NCI-H2227 (cell line): ENCODE data around the gene KNTC1.
"Not testable (repeated sequence)": the region's sequence is repeated elsewhere in the genome, so short reads cannot be mapped to it uniquely, and the experiment has no call there.

Source experiments
- DNase-seq: peaks from one replicate; lab custom pipeline; 2025; ENCODE audit not compliant: unreplicated experiment; lab: John Stamatoyannopoulos, UW

Gene KNTC1

GRCh38 chr12:122643207-122643805, 116.3 kb downstream of the KNTC1 start:
- no peak for DNase-seq

DNA sequence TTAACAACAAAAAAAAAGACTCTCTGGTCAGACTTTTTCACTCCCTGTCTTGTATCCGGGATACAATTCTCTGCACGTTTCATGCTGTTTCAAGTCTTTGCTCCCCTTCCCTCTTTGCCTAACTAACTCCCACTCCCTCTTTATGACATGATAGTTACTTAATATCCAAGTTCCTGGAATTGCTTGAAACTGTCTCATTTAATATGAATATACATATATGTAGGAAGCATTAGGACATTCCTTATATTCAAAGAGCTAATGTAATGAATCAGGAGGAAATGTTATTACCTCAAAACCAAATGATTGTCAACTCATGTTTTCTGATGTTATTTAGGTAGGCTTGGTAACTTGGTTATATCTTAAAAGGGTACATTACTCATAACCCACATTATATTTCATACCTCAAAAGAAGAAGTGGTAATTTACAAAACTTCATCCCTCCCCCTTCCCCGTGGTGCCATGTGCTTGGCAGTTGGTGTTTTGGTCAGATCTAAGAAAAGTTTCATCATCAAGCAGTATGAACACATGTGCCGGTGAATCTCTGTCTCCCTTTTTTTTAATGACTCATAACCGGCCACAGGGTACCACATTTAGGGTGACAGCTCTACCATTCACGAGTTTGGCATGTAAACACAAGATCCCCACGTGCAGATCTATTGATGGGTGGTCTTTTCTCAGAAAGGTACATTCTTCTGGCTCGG, 119.6 kb downstream of the KNTC1 start:
- no peak for DNase-seq

DNA sequence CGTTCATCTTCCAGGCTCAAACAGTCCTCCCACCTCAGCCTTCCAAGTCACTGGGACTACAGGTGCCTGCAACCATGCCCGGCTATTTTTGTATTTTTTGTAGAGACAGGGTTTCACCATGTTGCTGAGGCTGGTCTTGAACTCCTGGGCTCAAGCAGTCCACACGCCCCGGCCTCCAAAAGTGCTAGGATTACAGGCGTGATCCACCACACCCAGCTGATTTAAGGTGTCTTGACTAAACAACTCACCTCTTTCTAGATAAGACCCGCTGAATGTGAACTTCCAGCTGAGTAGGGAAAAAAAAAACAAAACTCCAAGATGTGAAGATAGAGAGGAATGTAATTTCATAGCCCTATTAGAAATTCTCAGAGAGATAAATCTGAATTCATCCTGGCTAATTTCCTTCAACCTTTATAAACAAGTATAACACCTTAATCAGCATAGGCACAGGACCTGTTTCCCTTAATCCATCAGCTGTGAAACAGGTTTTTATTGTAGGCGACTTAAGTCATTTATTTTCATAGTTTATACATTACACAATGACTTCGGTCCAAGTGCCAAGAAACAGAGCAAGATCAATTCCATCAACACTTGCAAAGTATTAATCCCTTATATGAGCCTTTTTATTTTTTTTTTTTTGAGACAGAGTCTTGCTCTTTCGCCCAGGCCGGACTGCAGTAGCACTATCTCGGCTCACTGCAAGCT, 124.6 kb downstream of the KNTC1 start:
- no peak for DNase-seq

DNA sequence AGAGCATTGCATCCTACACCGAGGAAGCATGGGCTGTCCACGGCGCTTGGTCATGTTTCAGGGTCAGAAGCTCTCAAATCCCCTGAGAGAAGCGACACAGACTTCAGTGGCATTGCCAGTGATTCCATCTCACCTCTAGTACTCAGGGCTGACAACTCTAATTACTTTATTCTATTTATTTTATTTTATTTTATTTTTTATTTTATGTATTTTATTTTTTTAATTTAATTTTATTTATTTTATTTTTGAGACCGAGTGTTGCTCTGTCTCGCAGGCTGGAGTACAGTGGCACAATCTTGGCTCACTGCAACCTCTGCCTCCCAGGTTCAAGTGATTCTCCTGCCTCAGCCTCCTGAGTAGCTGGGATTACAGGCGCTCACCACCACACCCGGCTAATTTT, 126.2 kb downstream of the KNTC1 start:
- DNase-seq = not testable (repeated sequence)

DNA sequence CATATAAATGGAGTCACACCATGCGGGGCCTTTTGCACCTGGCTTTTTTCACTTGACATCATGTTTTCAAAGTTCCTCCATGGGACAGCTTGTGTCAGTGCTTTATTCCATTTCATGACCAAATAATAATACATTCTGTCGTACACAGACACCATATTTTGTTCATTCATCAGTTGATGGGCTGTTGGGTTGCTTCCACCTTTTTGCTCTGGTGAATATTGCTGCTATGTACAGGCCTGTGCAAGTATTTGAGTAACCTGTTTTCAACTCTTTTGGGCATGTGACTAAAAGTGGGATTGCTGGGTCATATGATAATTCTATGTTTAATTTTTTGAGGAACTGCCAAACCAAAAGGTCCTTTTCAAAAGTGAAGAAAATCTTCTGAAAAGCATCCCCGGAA, 129.2 kb downstream of the KNTC1 start:
- DNase-seq = no peak

GRCh38 chr12:122659579-122659978, 132.5 kb downstream of the KNTC1 start:
- DNase-seq = no peak

- DNase-seq = no peak
Observed at GRCh38 chr12:122661246-122661645, 134.2 kb downstream of the KNTC1 start.

- no peak for DNase-seq
Observed at GRCh38 chr12:122661938-122662337, 134.9 kb downstream of the KNTC1 start.

DNA sequence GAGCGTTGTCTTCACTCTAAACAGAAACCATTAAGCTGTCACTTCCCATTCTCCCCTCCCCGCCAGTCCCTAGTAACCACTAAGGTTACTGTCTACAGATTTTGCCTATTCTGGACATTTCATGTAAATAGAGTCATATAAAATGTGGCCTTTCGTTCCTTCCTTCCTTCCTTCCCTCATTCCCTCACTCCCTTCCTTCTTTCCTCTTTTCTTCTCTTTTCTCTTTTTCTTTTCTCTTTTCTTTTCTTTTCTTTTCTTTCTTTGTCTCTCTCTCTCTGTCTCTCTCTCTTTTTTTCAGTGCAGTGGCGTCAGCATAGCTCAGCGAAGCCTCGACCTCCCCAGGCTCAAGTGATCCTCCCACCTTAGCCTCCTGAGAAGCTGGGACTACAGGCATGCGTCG, 138.3 kb downstream of the KNTC1 start:
- DNase-seq = no peak

DNA sequence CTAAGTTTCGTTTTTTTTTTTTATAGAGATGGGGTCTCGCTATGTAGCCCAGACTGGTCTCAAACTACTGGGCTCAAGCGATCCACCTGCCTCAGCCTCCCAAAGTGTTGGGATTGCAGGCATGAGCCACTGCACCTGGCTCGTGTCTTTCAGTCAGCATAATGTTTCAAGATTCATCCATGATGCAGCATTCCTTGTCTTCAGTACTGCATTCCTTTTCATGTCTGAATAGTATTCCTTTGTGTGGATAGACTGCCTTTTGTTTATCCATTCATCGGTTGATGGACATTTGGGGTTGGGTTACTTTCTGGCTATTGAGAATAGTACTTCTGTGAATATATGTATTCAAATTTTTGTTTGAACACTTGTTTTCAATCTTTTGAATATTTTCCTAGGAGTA, 138.7 kb downstream of the KNTC1 start:
- DNase-seq = no peak

GRCh38 chr12:122668268-122668667, 141.2 kb downstream of the KNTC1 start:
- no peak for DNase-seq

DNA sequence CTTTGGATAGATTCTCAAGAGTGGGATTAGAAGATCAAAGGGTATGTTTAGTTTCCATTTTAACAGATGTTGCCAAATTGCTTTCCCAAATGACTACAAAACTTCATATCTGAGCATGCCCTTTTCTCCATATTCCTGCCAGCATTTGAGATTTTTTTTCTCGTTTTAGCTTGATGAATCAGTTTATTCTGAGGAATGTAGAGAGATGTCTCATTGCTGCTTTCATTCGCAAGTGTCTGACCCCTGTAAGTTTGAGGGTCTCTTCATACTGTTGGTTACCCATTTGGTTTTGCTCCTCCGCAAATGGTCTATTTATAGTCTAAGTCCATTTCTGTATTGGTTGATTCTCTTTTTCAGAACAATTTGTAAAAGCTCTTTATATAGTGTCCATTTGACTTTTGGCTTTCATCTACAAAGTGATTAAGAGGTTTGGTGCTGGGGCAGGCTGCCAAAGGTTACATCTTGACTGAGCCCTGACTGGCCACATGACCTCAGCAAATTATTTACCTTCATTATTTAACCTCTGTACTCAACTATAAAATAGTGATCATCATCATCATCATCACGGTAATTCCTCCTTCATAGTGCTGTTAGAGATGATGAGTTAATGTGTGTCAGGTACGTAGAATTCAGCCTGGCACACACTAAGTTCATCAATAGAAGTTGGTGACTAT, 142.5 kb downstream of the KNTC1 start:
- no peak for DNase-seq

DNA sequence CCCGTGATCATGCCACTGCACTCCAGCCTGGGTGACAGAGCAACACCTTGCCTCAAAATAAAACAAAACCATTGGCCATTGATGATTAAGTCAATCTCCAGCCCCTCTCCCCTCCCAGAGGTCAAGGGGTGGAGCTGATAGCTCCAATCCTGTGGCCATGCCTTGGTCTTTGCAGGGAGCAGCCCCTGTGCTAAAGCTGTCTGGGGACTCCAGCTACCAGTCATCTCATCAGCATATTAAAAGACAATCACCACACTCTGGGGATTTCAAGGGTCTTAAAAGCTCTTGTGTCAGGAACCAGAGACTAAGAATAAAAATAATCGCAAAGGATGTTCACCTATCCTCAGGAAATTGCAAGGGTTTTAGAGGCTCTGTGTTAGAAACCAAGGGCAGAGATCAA, 145.5 kb downstream of the KNTC1 start:
- DNase-seq = no peak
